ENCODE results near the gene NCOA7.
"Not testable (repeated sequence)": the region's sequence is repeated elsewhere in the genome, so short reads cannot be mapped to it uniquely, and the experiment has no call there.

The NCOA7 gene

DNA sequence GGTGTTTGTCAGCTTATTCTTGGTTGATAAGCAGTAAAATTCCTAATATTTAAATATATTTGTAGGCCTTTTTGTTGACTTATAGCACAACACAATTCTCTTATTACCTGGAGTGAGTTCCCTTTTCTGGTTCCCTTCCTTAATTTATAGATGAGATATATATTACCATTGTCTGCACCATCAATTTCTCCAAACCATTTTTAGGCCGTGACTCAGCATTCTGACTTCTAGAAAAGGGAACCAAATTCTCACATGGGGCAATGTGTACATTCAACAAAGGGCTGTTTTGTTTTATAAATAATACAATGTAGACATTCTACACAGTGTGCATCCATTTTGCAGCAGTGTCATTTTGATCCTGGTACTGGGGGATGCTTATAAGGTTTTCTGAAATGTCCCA lies 52.8 kb downstream of the NCOA7 start:
- Histone ChIP-seq H3K9me3 (ENCODE audit: control insufficient read depth, insufficient read depth, low read depth, low read length) (no peaks in the 10 kb centered on the region), H3K4me3 (ENCODE audit: low read depth, low read length) (no peak overlapping the region), H3K27ac (ENCODE audit: low read depth, low read length) (no peak overlapping the region), H3K9ac (ENCODE audit: low read length) (no peak overlapping the region), H3K27me3 (ENCODE audit: control insufficient read depth, insufficient read depth, low read length) (no peaks in the 10 kb centered on the region), H3K4me1 (ENCODE audit: control insufficient read depth, insufficient read depth, low read length) (no peaks in the 10 kb centered on the region; the same call in none of the 2 replicates), H3K36me3 (ENCODE audit: control insufficient read depth, insufficient read depth, low read length) (no peaks in the 10 kb centered on the region)

DNA sequence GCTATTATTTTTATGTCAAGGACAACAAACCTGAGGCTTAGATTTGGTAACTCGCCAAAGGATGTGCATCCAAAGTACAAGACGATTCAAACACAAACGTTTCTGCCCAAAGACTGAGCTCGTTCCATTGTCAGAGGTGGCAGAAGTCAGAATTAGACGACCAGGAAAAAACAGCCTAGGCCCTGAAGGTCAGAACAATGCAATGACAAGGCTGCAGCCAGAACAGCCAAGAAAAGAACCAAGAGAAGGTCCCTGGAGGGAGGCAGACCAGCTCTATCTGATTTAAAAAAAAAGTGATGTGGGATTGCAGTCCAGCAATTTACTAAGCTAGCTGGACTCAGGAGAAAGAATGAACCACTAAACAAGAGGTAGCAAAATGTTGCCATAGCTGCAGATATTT lies 54.2 kb downstream of the NCOA7 start:
- Histone ChIP-seq H3K4me3 (ENCODE audit: low read depth, low read length) (no peak overlapping the region), H3K4me1 (ENCODE audit: control insufficient read depth, insufficient read depth, low read length) (no peaks in the 10 kb centered on the region; the same call in none of the 2 replicates), H3K27ac (ENCODE audit: low read depth, low read length) (no peak overlapping the region), H3K9ac (ENCODE audit: low read length) (no peak overlapping the region), H3K9me3 (ENCODE audit: control insufficient read depth, insufficient read depth, low read depth, low read length) (no peaks in the 10 kb centered on the region), H3K36me3 (ENCODE audit: control insufficient read depth, insufficient read depth, low read length) (no peaks in the 10 kb centered on the region), H3K27me3 (ENCODE audit: control insufficient read depth, insufficient read depth, low read length) (no peaks in the 10 kb centered on the region)

DNA sequence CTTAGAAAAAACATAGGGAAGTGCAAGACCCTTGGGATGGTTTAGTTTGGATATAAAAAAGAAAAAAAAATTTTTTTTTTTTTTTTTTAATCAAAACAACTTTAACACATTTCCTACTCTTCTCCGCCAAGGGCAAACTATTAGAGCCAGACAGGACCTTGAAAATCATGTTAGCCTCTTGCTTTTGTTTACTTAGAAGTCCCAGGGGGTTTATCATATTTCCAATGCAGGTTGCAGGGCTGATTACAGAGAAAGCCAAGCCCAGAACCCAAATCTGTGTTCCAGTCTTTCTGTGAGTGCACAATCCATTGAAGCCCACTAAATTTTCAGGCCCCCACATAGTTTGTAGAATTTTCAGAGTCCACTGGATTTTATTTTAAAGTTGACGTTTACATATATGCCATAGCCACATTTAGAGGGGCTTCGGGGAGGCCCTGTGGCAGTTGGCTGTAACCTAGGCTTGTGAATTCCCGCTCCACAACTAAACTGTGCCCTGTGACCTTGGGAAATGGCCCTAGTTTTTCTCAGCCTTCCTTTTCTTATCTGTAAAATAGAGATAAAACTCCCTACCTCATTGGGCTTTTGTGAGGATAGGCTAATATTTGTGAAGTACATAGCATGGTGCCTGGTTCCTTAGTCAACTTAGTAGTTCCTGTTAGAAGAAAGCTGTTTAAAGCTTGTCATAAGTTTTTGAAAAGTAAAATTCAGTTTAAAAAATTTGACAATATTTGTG lies 55.7 kb downstream of the NCOA7 start:
- no peaks in the 10 kb centered on the region for H3K36me3 ChIP-seq (ENCODE audit: control insufficient read depth, insufficient read depth, low read length)
- H3K9ac ChIP-seq (ENCODE audit: low read length): no peak overlapping the region
- no peak overlapping the region for H3K27ac ChIP-seq (ENCODE audit: low read depth, low read length)
- H3K4me3 ChIP-seq (ENCODE audit: low read depth, low read length): no peak overlapping the region
- H3K27me3 ChIP-seq (ENCODE audit: control insufficient read depth, insufficient read depth, low read length): no peaks in the 10 kb centered on the region
- no peaks in the 10 kb centered on the region for H3K9me3 ChIP-seq (ENCODE audit: control insufficient read depth, insufficient read depth, low read depth, low read length)
- H3K4me1 ChIP-seq (ENCODE audit: control insufficient read depth, insufficient read depth, low read length): no peaks in the 10 kb centered on the region; the same call in none of the 2 replicates

- H3K4me1 ChIP-seq (ENCODE audit: control insufficient read depth, insufficient read depth, low read length); H3K4me3 ChIP-seq (ENCODE audit: low read depth, low read length): not testable (repeated sequence)
Observed at GRCh38 chr6:125848286-125848685, 57.5 kb downstream of the NCOA7 start.

DNA sequence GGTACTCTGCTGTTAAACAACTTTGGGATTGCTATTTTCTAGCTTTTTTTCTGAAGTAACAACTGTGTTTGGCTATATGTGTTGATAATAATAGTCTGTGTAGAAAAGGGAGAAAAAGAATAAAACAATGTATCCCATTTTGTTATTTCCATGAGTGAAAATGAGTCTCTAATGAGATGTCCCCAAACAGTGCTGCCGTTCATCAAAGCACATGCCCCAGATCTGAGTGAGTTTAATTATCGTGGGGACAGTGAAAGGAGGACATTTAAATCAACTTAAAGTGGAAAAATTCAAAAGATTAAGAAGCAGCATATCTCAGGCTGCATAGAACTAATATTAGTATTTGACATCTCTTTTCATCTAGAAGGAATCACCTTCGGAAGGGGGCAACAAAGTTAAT lies 59.6 kb downstream of the NCOA7 start:
- no peak overlapping the region for H3K4me3 ChIP-seq (ENCODE audit: low read depth, low read length)
- H3K36me3 ChIP-seq (ENCODE audit: control insufficient read depth, insufficient read depth, low read length): no peaks in the 10 kb centered on the region
- H3K9ac ChIP-seq (ENCODE audit: low read length): no peak overlapping the region
- H3K4me1 ChIP-seq (ENCODE audit: control insufficient read depth, insufficient read depth, low read length): no peaks in the 10 kb centered on the region; the same call in 1 of the 2 replicates
- H3K27ac ChIP-seq (ENCODE audit: low read depth, low read length): no peak overlapping the region
- H3K9me3 ChIP-seq (ENCODE audit: control insufficient read depth, insufficient read depth, low read depth, low read length): no peaks in the 10 kb centered on the region
- H3K27me3 ChIP-seq (ENCODE audit: control insufficient read depth, insufficient read depth, low read length): no peaks in the 10 kb centered on the region

More at GRCh38 chr6:125848286-125848685, 57.5 kb downstream of the NCOA7 start:
- H3K27ac ChIP-seq (ENCODE audit: low read depth, low read length); H3K27me3 ChIP-seq (ENCODE audit: control insufficient read depth, insufficient read depth, low read length); H3K9me3 ChIP-seq (ENCODE audit: control insufficient read depth, insufficient read depth, low read depth, low read length); H3K36me3 ChIP-seq (ENCODE audit: control insufficient read depth, insufficient read depth, low read length); H3K9ac ChIP-seq (ENCODE audit: low read length): not testable (repeated sequence)

GRCh38 chr6:125852587-125852986 lies 61.8 kb downstream of the NCOA7 start:
- no peak overlapping the region for H3K4me3 ChIP-seq (ENCODE audit: low read depth, low read length)
- H3K27ac ChIP-seq (ENCODE audit: low read depth, low read length): no peak overlapping the region
- no peaks in the 10 kb centered on the region for H3K27me3 ChIP-seq (ENCODE audit: control insufficient read depth, insufficient read depth, low read length)
- no peaks in the 10 kb centered on the region for H3K36me3 ChIP-seq (ENCODE audit: control insufficient read depth, insufficient read depth, low read length)
- no peaks in the 10 kb centered on the region for H3K4me1 ChIP-seq (ENCODE audit: control insufficient read depth, insufficient read depth, low read length)
- H3K9me3 ChIP-seq (ENCODE audit: control insufficient read depth, insufficient read depth, low read depth, low read length): no peaks in the 10 kb centered on the region
- H3K9ac ChIP-seq (ENCODE audit: low read length): no peak overlapping the region

DNA sequence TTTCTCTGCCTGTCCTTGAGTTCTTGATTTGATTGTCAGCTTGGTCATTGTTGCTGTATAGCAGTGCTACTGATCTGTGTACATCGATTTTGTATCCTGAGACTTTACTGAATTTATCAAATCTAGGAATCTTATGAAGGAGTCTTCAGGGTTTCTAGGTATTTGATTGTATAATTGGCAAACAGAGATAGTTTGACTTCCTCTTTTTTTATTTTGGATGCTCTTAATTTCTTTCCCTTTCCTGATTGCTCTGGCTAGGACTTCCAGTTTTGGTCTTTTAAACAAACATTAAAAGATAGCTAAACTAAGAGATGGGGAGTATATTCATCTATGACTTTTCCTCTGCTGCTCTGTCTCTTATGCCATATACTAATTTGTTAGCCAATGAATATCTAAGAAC lies 62.4 kb downstream of the NCOA7 start:
- Histone ChIP-seq H3K27me3 (ENCODE audit: control insufficient read depth, insufficient read depth, low read length) (no peaks in the 10 kb centered on the region), H3K4me3 (ENCODE audit: low read depth, low read length) (no peak overlapping the region), H3K9ac (ENCODE audit: low read length) (no peak overlapping the region), H3K27ac (ENCODE audit: low read depth, low read length) (no peak overlapping the region), H3K36me3 (ENCODE audit: control insufficient read depth, insufficient read depth, low read length) (no peaks in the 10 kb centered on the region), H3K4me1 (ENCODE audit: control insufficient read depth, insufficient read depth, low read length) (no peaks in the 10 kb centered on the region), H3K9me3 (ENCODE audit: control insufficient read depth, insufficient read depth, low read depth, low read length) (no peaks in the 10 kb centered on the region)

GRCh38 chr6:125853756-125854155 lies 63.0 kb downstream of the NCOA7 start:
- no peaks in the 10 kb centered on the region for H3K4me1 ChIP-seq (ENCODE audit: control insufficient read depth, insufficient read depth, low read length)
- no peaks in the 10 kb centered on the region for H3K36me3 ChIP-seq (ENCODE audit: control insufficient read depth, insufficient read depth, low read length)
- H3K4me3 ChIP-seq (ENCODE audit: low read depth, low read length): no peak overlapping the region

GRCh38 chr6:125854355-125854754 lies 63.6 kb downstream of the NCOA7 start:
- Histone ChIP-seq H3K9me3 (ENCODE audit: control insufficient read depth, insufficient read depth, low read depth, low read length) (no peaks in the 10 kb centered on the region), H3K4me1 (ENCODE audit: control insufficient read depth, insufficient read depth, low read length) (no peaks in the 10 kb centered on the region), H3K27ac (ENCODE audit: low read depth, low read length) (no peak overlapping the region), H3K9ac (ENCODE audit: low read length) (no peak overlapping the region), H3K4me3 (ENCODE audit: low read depth, low read length) (no peak overlapping the region), H3K36me3 (ENCODE audit: control insufficient read depth, insufficient read depth, low read length) (no peaks in the 10 kb centered on the region), H3K27me3 (ENCODE audit: control insufficient read depth, insufficient read depth, low read length) (no peaks in the 10 kb centered on the region)

More at GRCh38 chr6:125853756-125854155, 63.0 kb downstream of the NCOA7 start:
- Histone ChIP-seq H3K27ac (ENCODE audit: low read depth, low read length) (no peak overlapping the region), H3K27me3 (ENCODE audit: control insufficient read depth, insufficient read depth, low read length) (no peaks in the 10 kb centered on the region), H3K9ac (ENCODE audit: low read length) (no peak overlapping the region), H3K9me3 (ENCODE audit: control insufficient read depth, insufficient read depth, low read depth, low read length) (no peaks in the 10 kb centered on the region)

DNA sequence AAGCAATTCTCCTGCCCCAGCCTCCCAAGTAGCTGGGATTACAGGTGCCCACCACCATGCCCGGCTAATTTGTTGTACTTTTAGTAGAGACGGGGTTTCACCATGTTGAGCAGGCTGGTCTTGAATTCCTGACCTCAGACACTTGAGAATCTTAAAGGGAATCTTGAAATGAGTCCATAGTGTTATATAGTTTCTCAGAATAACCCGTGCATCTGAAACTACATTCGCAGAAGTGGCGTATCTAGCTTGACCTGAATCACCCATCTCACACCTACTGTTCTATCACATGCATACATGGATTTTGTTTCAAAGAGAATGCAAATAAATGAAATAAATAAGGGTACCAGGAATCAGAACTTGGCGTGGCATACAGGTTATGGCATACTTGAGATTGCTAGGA lies 65.0 kb downstream of the NCOA7 start:
- Histone ChIP-seq H3K27ac (ENCODE audit: low read depth, low read length) (no peak overlapping the region), H3K4me3 (ENCODE audit: low read depth, low read length) (no peak overlapping the region), H3K9me3 (ENCODE audit: control insufficient read depth, insufficient read depth, low read depth, low read length) (no peaks in the 10 kb centered on the region), H3K4me1 (ENCODE audit: control insufficient read depth, insufficient read depth, low read length) (no peaks in the 10 kb centered on the region), H3K9ac (ENCODE audit: low read length) (no peak overlapping the region), H3K27me3 (ENCODE audit: control insufficient read depth, insufficient read depth, low read length) (no peaks in the 10 kb centered on the region), H3K36me3 (ENCODE audit: control insufficient read depth, insufficient read depth, low read length) (no peaks in the 10 kb centered on the region)

GRCh38 chr6:125857846-125858245 lies 67.1 kb downstream of the NCOA7 start:
- H3K4me3 ChIP-seq (ENCODE audit: low read depth, low read length): no peak overlapping the region
- no peak overlapping the region for H3K9ac ChIP-seq (ENCODE audit: low read length)
- no peaks in the 10 kb centered on the region for H3K9me3 ChIP-seq (ENCODE audit: control insufficient read depth, insufficient read depth, low read depth, low read length)
- no peaks in the 10 kb centered on the region for H3K4me1 ChIP-seq (ENCODE audit: control insufficient read depth, insufficient read depth, low read length)
- H3K36me3 ChIP-seq (ENCODE audit: control insufficient read depth, insufficient read depth, low read length): no peaks in the 10 kb centered on the region
- no peak overlapping the region for H3K27ac ChIP-seq (ENCODE audit: low read depth, low read length)
- H3K27me3 ChIP-seq (ENCODE audit: control insufficient read depth, insufficient read depth, low read length): no peaks in the 10 kb centered on the region
